GM13976 (cell line): ENCODE data around the gene CLASP1.

Experiments used
- DNase-seq: peaks from one replicate; pipeline ENCODE4 v3.0.0; 2012; ENCODE audit warnings: low spot score
- in situ Hi-C: fragments of 300-500 bp; cut with MboI; formaldehyde crosslinking; loops from one replicate; pipeline ENCODE4 v1.12.0; 2022; ENCODE audit warnings: low sequenced_read_pairs, mixed read lengths, inconsistent platforms; ENCODE audit not compliant: unreplicated experiment
- TF ChIP-seq, protein P1 (sequence below): IDR thresholded peaks from 2 replicates; pipeline ENCODE4 v1.5.1; 2012; ENCODE audit warnings: borderline replicate concordance, mild to moderate bottlenecking; ENCODE audit not compliant: insufficient read depth; ENCODE audit errors: extremely low read depth, missing control alignments, control extremely low read depth

CLASP1 gene

DNA sequence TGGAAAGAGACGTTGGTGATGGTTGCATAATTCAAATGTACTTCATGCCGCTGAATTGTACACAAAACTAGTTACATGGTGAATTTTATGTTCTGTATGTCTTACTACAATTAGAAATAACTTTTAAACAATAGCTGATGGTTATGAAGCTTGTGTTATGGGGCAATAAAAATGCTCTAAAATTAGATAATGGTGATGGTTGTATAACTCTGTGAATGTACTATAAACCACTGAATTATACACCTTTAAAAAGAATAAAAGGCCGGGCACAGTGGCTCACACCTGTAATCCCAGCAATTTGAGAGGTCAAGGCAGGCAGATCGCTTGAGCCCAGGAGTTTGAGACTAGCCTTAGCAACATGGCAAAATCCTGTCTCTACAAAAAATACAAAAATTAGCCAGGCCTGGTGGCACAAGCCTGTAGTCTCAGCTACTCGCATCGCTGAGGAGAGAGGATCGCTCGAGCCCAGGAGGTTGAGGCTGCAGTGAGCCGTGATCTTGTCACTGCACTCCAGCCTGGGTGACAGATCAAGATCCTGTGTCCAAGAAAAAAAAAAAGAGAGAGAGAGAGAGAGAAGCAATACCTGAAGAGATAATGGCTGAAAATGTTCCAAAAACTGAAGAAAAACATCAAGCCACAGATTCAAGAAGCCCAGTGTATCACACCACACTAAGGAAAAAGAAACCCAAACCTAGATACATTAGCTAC, 112.3 kb downstream of the CLASP1 start:
- no peak for DNase-seq
- TF ChIP-seq, protein P1, sequence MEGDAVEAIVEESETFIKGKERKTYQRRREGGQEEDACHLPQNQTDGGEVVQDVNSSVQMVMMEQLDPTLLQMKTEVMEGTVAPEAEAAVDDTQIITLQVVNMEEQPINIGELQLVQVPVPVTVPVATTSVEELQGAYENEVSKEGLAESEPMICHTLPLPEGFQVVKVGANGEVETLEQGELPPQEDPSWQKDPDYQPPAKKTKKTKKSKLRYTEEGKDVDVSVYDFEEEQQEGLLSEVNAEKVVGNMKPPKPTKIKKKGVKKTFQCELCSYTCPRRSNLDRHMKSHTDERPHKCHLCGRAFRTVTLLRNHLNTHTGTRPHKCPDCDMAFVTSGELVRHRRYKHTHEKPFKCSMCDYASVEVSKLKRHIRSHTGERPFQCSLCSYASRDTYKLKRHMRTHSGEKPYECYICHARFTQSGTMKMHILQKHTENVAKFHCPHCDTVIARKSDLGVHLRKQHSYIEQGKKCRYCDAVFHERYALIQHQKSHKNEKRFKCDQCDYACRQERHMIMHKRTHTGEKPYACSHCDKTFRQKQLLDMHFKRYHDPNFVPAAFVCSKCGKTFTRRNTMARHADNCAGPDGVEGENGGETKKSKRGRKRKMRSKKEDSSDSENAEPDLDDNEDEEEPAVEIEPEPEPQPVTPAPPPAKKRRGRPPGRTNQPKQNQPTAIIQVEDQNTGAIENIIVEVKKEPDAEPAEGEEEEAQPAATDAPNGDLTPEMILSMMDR, result no peak
- in situ Hi-C loops, result loop anchor here (10.0 kb wide), 2 partner anchors 108 to 188 kb away; partner anchors contain the start of gene CLASP1

DNA sequence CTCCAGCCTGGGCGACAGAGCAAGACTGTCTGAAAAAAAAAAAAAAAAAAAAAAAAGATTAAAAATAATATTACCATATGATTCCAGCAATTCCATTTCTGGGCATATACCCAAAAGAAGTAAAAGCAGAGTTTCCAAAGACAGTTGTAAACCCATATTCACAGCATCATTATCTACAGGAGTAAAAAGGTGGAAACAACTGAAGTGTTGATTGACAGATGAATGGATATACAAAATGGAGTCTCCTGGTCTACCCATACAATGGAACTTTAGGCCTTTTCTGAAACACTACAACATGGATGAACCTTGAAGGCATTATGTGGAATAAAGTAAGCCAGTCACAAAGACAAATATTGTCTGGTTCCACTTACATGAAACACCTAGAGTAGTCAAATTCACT, 112.9 kb downstream of the CLASP1 start:
- no peak for DNase-seq
- TF ChIP-seq, protein P1, result no peak
- in situ Hi-C loops, result loop anchor here (10.0 kb wide), 2 partner anchors 108 to 188 kb away; partner anchors contain the start of gene CLASP1

DNA sequence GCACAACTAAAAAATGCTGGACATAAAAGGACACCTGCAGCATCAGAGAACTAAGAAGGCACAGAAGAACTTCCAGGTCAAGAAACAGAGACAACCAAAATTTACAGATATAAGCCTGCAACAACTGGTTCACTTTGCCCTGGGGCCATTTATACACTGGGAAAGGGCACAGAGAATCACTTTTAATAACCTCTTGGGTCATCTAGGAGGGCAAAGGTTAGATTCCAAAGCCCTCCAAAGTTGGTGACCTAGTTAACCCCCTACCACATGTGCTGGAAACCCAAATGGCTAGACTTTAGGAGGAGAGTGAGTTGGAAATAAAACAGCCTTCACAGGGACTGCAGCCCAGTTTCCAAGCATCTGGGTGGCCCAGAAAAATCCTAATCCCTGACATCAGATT, 115.3 kb downstream of the CLASP1 start:
- in situ Hi-C loops, result loop anchor here (10.0 kb wide), 2 partner anchors 111 to 191 kb away; partner anchors contain the start of gene CLASP1
- no peak for DNase-seq
- TF ChIP-seq, protein P1, result no peak

DNA sequence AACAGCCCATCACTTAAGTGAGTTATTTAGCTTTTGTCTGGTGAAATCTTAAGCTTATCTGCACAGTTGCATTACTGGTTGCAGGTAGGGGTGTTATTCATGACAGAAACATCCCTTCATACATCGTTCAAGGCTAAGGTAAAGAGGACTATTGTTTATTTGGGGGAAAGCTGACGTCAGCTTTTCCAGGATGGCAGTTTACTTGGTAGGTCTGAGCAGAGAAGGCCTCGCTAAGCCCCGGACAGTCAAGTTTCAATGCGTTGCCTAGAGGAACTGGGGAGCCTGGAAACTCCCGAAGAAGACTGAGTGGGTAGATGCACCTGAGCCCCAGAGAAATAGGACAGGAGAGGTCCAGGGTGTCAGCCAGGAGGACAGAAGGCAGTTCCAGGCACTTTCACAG, 116.4 kb downstream of the CLASP1 start:
- no peak for DNase-seq
- TF ChIP-seq, protein P1, result no peak
- in situ Hi-C loops, result loop anchor here (10.0 kb wide), 2 partner anchors 112 to 192 kb away; partner anchors contain the start of gene CLASP1

GRCh38 chr2:121532347-121532766, 116.9 kb downstream of the CLASP1 start:
- TF ChIP-seq, protein P1, result no peak
- DNase-seq, result no peak
- in situ Hi-C loops, result loop anchor here (10.0 kb wide), 2 partner anchors 112 to 192 kb away; partner anchors contain the start of gene CLASP1

DNA sequence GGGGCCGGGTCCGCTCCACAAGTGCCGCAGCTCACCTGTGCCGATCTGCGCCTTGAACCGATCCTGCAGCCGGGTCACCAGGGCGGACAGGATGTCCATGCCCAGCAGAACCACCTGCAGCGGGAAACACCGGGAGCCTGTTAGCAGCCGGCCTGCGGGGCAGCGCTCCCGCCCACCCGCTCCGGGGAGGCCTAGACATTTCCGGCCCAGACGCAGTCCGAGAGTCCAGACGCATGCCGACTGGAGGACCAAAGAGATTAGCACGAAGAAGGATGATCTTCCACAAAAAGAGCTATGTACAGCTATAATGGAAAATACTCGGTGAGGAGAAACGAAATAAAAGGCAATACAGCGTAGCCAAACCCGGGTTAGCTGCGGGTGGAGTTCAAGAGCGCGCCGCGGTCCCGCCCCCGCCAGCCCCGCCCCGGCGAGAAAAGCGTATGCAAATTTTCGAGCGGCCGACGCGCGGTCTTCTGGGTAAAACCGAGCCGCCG, 119.0 kb downstream of the CLASP1 start:
- in situ Hi-C loops, result loop anchor here (10.0 kb wide), 2 partner anchors 115 to 195 kb away; partner anchors contain the start of gene CLASP1
- DNase-seq, result peak; percentile 87
- TF ChIP-seq, protein P1, result no peak
